HepG2 (cell line): ENCODE measurements around the gene CDH23.

Experiments
- CTCF ChIP-seq: sonication (generic); formaldehyde crosslinking; IDR thresholded peaks from 2 replicates; pipeline ENCODE4 v1.5.0; 2020; ENCODE audit warnings: mild to moderate bottlenecking, missing genetic modification reagents, moderate library complexity
- EHMT2 ChIP-seq: fragments of 200-600 bp; sonication (generic); IDR thresholded peaks from 2 replicates; pipeline ENCODE4 v1.7.0; 2017; ENCODE audit warnings: antibody characterized with exemption, low read depth, low read length, borderline replicate concordance
- FOXA1 ChIP-seq, 2 experiments: fragments of 450-650 bp in 1 of 2; sonication (generic) in 1 of 2; formaldehyde crosslinking in 1 of 2; IDR thresholded peaks; 2 replicates each; pipeline versions ENCODE4 v1.4.0 to v1.6.1; 2016 to 2020; ENCODE audit warnings: missing genetic modification reagents in 1 of 2
- HNRNPH1 ChIP-seq: fragments of 200-400 bp; formaldehyde crosslinking; optimal IDR thresholded peaks from 2 replicates; pipeline ENCODE3; 2017; ENCODE audit warnings: mild to moderate bottlenecking, low read depth, low read length
- POLR2A ChIP-seq, 2 experiments: IDR thresholded peaks; 2 replicates each; pipeline ENCODE4 v1.6.1; 2011; ENCODE audit warnings: low read depth in 2 of 2, low read length in 2 of 2, mild to moderate bottlenecking in 1 of 2, moderate library complexity in 1 of 2; ENCODE audit not compliant: insufficient read depth in 1 of 2
- PTBP1 ChIP-seq: fragments of 200-400 bp; formaldehyde crosslinking; IDR thresholded peaks from 2 replicates; pipeline ENCODE4 v1.6.1; 2018; ENCODE audit warnings: low read length, low read depth; ENCODE audit not compliant: poor library complexity, severe bottlenecking
- RBM22 ChIP-seq: fragments of 200-400 bp; formaldehyde crosslinking; optimal IDR thresholded peaks from 2 replicates; pipeline ENCODE3; 2017; ENCODE audit warnings: mild to moderate bottlenecking, low read length, moderate library complexity
- RXRB ChIP-seq: IDR thresholded peaks from 2 replicates; pipeline ENCODE4 v1.6.1; 2016; ENCODE audit warnings: borderline replicate concordance, missing genetic modification reagents, missing compliant biosample characterization
- TRIM24 ChIP-seq: sonication (generic); formaldehyde crosslinking; IDR thresholded peaks from 2 replicates; pipeline ENCODE4 v1.8.0; 2022; ENCODE audit warnings: mild to moderate bottlenecking, missing genetic modification reagents
- ZNF263 ChIP-seq: sonication (generic); formaldehyde crosslinking; IDR thresholded peaks from 2 replicates; pipeline ENCODE4 v1.4.0; 2020; ENCODE audit warnings: missing genetic modification reagents
- TF ChIP-seq, protein P1 (sequence below): sonication (generic); formaldehyde crosslinking; IDR thresholded peaks from 2 replicates; pipeline ENCODE4 v1.4.0; 2020; ENCODE audit warnings: mild to moderate bottlenecking, missing genetic modification reagents

GRCh38 chr10:71833451-71834342 is 437.0 kb downstream of the CDH23 start:
- TF ChIP-seq RXRB (CRISPR knock-in tag) = no peak
- TF ChIP-seq RBM22 = no peak
- no peak for TF ChIP-seq FOXA1 (IDR thresholded peaks at IDR 0.05)
- TF ChIP-seq FOXA1 (CRISPR knock-in tag; IDR thresholded peaks at IDR 0.05) = no peak
- TF ChIP-seq PTBP1 = no peak
- no peak for TF ChIP-seq POLR2A (IDR thresholded peaks at IDR 0.05; ENCODE audit: insufficient read depth in 1 of 2, low read depth in 2 of 2, low read length in 2 of 2)
- TF ChIP-seq HNRNPH1 = no peak
- no peak for TF ChIP-seq TRIM24
- TF ChIP-seq ZNF263 (CRISPR knock-in tag) = no peak
- TF ChIP-seq EHMT2 = no peak
- TF ChIP-seq, protein P1, sequence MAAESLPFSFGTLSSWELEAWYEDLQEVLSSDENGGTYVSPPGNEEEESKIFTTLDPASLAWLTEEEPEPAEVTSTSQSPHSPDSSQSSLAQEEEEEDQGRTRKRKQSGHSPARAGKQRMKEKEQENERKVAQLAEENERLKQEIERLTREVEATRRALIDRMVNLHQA = no peak
- TF ChIP-seq CTCF (CRISPR knock-in tag) = no peak
